GM12878 (cell line): ENCODE measurements around the gene PGRMC2. TPM values are rescaled to one million over a fixed set of nuclear protein-coding genes. Genes with fewer than 3 reads are reported as not detected.

Experiments used
- ATAC-seq: fragments of 200-7000 bp; cut with Tn5 transposase; 3 replicates; pipeline ENCODE4 v1.9.1; 2020; ENCODE audit warnings: mild to moderate bottlenecking, moderate library complexity
- BruUV-seq: library from RNA; stranded (reverse); fragments of 400-500 nt; replicated peaks from 2 replicates; lab custom pipeline; 2021; lab: Mats Ljungman, UMichigan
- CTCF ChIA-PET: fragments of 300-600 bp; sonication (Branson Sonifier 250); formaldehyde crosslinking; extraction: SDS; loops from one replicate; lab custom pipeline; 2021; ENCODE audit warnings: inconsistent platforms; lab: Yijun Ruan, JAX
- POLR2A ChIA-PET: fragments of 350-600 bp; formaldehyde crosslinking; extraction: SDS; loops from one replicate; lab custom pipeline; 2021; ENCODE audit warnings: inconsistent platforms; lab: Charles Lee
- RAD21 ChIA-PET: fragments of 300-600 bp; sonication (Branson Sonifier 250); formaldehyde crosslinking; loops from one replicate; lab custom pipeline; 2023; ENCODE audit warnings: antibody characterized with exemption; ENCODE audit not compliant: unreplicated experiment; lab: Charles Lee
- SMC1A ChIA-PET: fragments of 300-600 bp; sonication (Branson Sonifier 250); formaldehyde crosslinking; loops from one replicate; lab custom pipeline; 2023; ENCODE audit not compliant: unreplicated experiment, uncharacterized antibody; lab: Charles Lee
- DNase-seq: peaks from one replicate; pipeline ENCODE4 v3.0.0-alpha.2; 2011; ENCODE audit warnings: low read depth, low spot score
- FAIRE-seq: peaks from 3 replicates; lab custom pipeline; 2011; peaks lifted over from hg19 to GRCh38; lab: Jason Lieb, UNC
- H2AFZ ChIP-seq: 2 replicates; pipeline ENCODE4 v1.6.0; 2011; ENCODE audit warnings: low read depth, low read length, control low read depth; ENCODE audit not compliant: control insufficient read depth
- H3K27ac ChIP-seq: 2 replicates; pipeline ENCODE4 v1.5.1; 2011; ENCODE audit warnings: control low read depth; ENCODE audit not compliant: control insufficient read depth, insufficient read depth
- H3K27me3 ChIP-seq, 2 experiments: replicated peaks in 1 of 2; 2 replicates each; pipeline versions ENCODE4 v1.6.0 to v1.6.1; 2011; ENCODE audit warnings: low read length in 1 of 2; ENCODE audit not compliant: control insufficient read depth in 2 of 2, insufficient read depth in 2 of 2
- H3K36me3 ChIP-seq, 2 experiments: 2 replicates each; pipeline ENCODE4 v1.5.1; 2011; ENCODE audit warnings: low read length in 1 of 2; ENCODE audit not compliant: control insufficient read depth in 2 of 2, insufficient read depth in 2 of 2
- H3K4me1 ChIP-seq: 2 replicates; pipeline ENCODE4 v1.6.1; 2011; ENCODE audit warnings: mild to moderate bottlenecking, low read length, moderate library complexity, mixed read lengths; ENCODE audit not compliant: control insufficient read depth, insufficient read depth
- H3K4me2 ChIP-seq: 2 replicates; pipeline ENCODE4 v1.6.0; 2011; ENCODE audit warnings: control low read depth; ENCODE audit not compliant: control insufficient read depth, insufficient read depth
- H3K4me3 ChIP-seq: fragments of 200-600 bp; sonication (generic); 2 replicates; pipeline ENCODE4 v1.5.1; 2016
- H3K79me2 ChIP-seq: 2 replicates; pipeline ENCODE4 v1.6.0; 2011; ENCODE audit warnings: low read length; ENCODE audit not compliant: control insufficient read depth, insufficient read depth
- H3K9ac ChIP-seq: 2 replicates; pipeline ENCODE4 v1.8.0; 2011; ENCODE audit warnings: low read length, control low read depth, mixed read lengths; ENCODE audit not compliant: control insufficient read depth, insufficient read depth
- H3K9me3 ChIP-seq: replicated peaks from 3 replicates; pipeline ENCODE4 v1.5.1; 2011; ENCODE audit warnings: mild to moderate bottlenecking, low read length; ENCODE audit not compliant: control insufficient read depth, insufficient read depth
- H4K20me1 ChIP-seq: 2 replicates; pipeline ENCODE4 v1.6.0; 2011; ENCODE audit not compliant: control insufficient read depth, insufficient read depth
- CEBPZ ChIP-seq: fragments of 150-350 bp; IDR thresholded peaks from 2 replicates; pipeline ENCODE4 v1.6.1; 2016; ENCODE audit warnings: low read depth, low read length
- E2F8 ChIP-seq: fragments of 450-650 bp; IDR thresholded peaks from 2 replicates; pipeline ENCODE4 v1.6.1; 2018; ENCODE audit warnings: mild to moderate bottlenecking, low read depth, moderate library complexity; ENCODE audit not compliant: partially characterized antibody
- ETV6 ChIP-seq, 2 experiments: fragments of 450-650 bp in 1 of 2; IDR thresholded peaks in 1 of 2; conservative IDR thresholded peaks in 1 of 2; 2 replicates each; pipeline ENCODE4 v1.6.1; 2014; ENCODE audit warnings: antibody characterized with exemption in 1 of 2, borderline replicate concordance in 1 of 2, low read depth in 1 of 2, mild to moderate bottlenecking in 1 of 2, moderate library complexity in 1 of 2
- MXI1 ChIP-seq: fragments of 150-350 bp; IDR thresholded peaks from 2 replicates; pipeline ENCODE4 v1.6.1; 2011; ENCODE audit warnings: low read depth, mild to moderate bottlenecking, inconsistent platforms, low read length, improper control_type of control experiment
- PAX8 ChIP-seq: fragments of 450-650 bp; IDR thresholded peaks from 2 replicates; pipeline ENCODE4 v1.6.1; 2017; ENCODE audit warnings: mild to moderate bottlenecking, moderate library complexity
- POLR2AphosphoS2 ChIP-seq: IDR thresholded peaks from 2 replicates; pipeline ENCODE4 v1.6.1; 2011; ENCODE audit warnings: low read depth, mild to moderate bottlenecking, low read length, improper control_type of control experiment, moderate library complexity
- RCOR1 ChIP-seq: conservative IDR thresholded peaks from 2 replicates; pipeline ENCODE4 v1.6.1; 2012; ENCODE audit warnings: low read depth, low read length, improper control_type of control experiment
- REST ChIP-seq: IDR thresholded peaks from 2 replicates; pipeline ENCODE4 v1.6.1; 2012; ENCODE audit warnings: mild to moderate bottlenecking, low read depth, low read length
- ZNF207 ChIP-seq: fragments of 450-650 bp; IDR thresholded peaks from 2 replicates; pipeline ENCODE4 v1.6.1; 2014; ENCODE audit warnings: antibody characterized with exemption, mild to moderate bottlenecking, borderline replicate concordance
- ZNF274 ChIP-seq: IDR thresholded peaks from one replicate; pipeline ENCODE4 v1.8.0; 2011; ENCODE audit not compliant: insufficient read length, insufficient read depth
- WGBS: methylation state at CpG from one replicate; pipeline ENCODE4 v1.1.6; 2016; ENCODE audit warnings: low lambda C conversion rate; ENCODE audit not compliant: insufficient replicate concordance, insufficient coverage; ENCODE audit errors: missing lambda C conversion rate; 5-methylcytosine and 5-hydroxymethylcytosine counted together
- in situ Hi-C: fragments of 300-500 bp; cut with MboI; formaldehyde crosslinking; loops from 9 replicates; pipeline ENCODE4 v1.14.3; 2018; ENCODE audit warnings: mixed read lengths
- intact Hi-C: fragments of 100-400 bp; cut with micrococcal nuclease; formaldehyde crosslinking; loops from one replicate; pipeline ENCODE4 v1.14.2; 2022; ENCODE audit not compliant: unreplicated experiment
- polyA plus RNA-seq, 11 experiments: library from polyadenylated mRNA; depleted of rRNA in 4 of 11; unstranded in 6 of 11; stranded (reverse) in 5 of 11; fragments of >200 nt; fragmentation: Nextera tagmentation in 4 of 11; fragmentation: Illumina TruSeq in 1 of 11; extraction: Ambion mirVana in 4 of 11; extraction: Trizol in 1 of 11; gene quantifications; 1 replicate in 1 of 11; 2 replicates in 10 of 11; pipeline versions ENCODE4 v1.2.1 to v1.2.3, GENCODE V29; 2011 to 2016; ENCODE audit warnings: inconsistent platforms in 2 of 11, missing spikeins in 2 of 11, low read depth in 1 of 11
- total RNA-seq, 4 experiments: library from RNA; depleted of rRNA in 3 of 4; stranded (reverse); fragments of >200 nt in 3 of 4; fragmentation: Illumina TruSeq in 1 of 4; extraction: Trizol in 1 of 4; gene quantifications; 2 replicates each; pipeline versions ENCODE4 v1.2.1 to v1.2.3, GENCODE V29; 2013 to 2021

The PGRMC2 gene
- total and polyA plus RNA-seq, 10 of the 15 experiments (the other 5 are each of a cell fraction or from before 2014, with no cell fraction given), result 6.3 to 38.4 (median 12.0) TPM

- WGBS, result 41% methylated on average over 6 of the region's 6 CpGs
- H3K27ac ChIP-seq, result no peak overlapping the region
- FAIRE-seq (no peak), ATAC-seq (no peak), DNase-seq (no peak)
- no peak overlapping the region for H3K4me2 ChIP-seq
- CTCF ChIA-PET, result interaction anchor here (0.8 kb wide), 1 partner anchor 8 kb away, joined by 3 read pairs; no protein-coding TSS in a partner anchor
- no peaks in the 10 kb centered on the region for H3K4me1 ChIP-seq
- H3K4me3 ChIP-seq, result no peak overlapping the region
- no peak overlapping the region for H2AFZ ChIP-seq
- RAD21 ChIA-PET, result no interaction called here
- H4K20me1 ChIP-seq, result no peaks in the 10 kb centered on the region
- H3K27me3 ChIP-seq, result no peaks in the 10 kb centered on the region
- H3K79me2 ChIP-seq, result no peaks in the 10 kb centered on the region
- H3K9me3 ChIP-seq, result no peaks in the 10 kb centered on the region
- SMC1A ChIA-PET, result interaction anchor here (1.3 kb wide), 1 partner anchor 36 kb away, joined by 3 read pairs; no protein-coding TSS in a partner anchor
- POLR2A ChIA-PET, result no interaction called here
- no peaks in the 10 kb centered on the region for H3K36me3 ChIP-seq
- no TSS peak for BruUV-seq
- in situ Hi-C loops, result no loop called here
- intact Hi-C loops, result no loop called here
- no peak overlapping the region for H3K9ac ChIP-seq
- TF ChIP-seq POLR2AphosphoS2 (no peak), CEBPZ (no peak), PAX8 (no peak), E2F8 (no peak), ZNF274 (no peak), ETV6 (conservative IDR thresholded peaks at IDR 0.05 in 1 of 2, IDR thresholded peaks at IDR 0.05 in 1 of 2; ENCODE audit: borderline replicate concordance in 1 of 2, low read depth in 1 of 2) (no peak), MXI1 (no peak), ZNF207 (no peak), RCOR1 (no peak), REST (no peak)
Observed at GRCh38 chr4:128228845-128229795, 58.5 kb downstream of the PGRMC2 start.
